ENCODE data around the gene ANLN. TPM values are rescaled to one million over a fixed set of nuclear protein-coding genes. Genes with fewer than 3 reads are reported as not detected.

ANLN gene
- total RNA-seq, 1 experiment from 2014 or later = 81.1 TPM

DNA sequence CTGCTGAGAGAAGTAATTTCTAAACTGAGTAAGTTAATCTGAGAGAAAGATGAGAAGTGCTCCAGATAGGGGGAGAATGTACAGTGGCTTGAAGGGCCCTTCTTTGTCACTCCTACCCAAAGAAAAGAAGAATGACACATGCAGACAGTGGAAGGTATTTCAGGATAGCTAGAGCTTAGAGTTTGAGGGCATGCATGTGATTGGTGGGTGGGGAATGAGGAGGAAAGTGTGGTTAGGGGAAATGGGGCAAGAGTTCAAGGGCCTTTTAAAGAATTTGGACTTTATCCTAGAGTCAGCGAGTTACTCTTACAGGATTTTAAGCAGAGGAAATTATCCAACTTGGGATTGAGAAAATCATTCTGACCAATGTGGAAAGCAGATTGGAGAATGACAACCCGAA, 50.0 kb downstream of the ANLN start:
- Mint-ChIP-seq H3K36me3 (peaks cover 14% of the 10 kb centered on the region), H3K9me3 (no peaks in the 10 kb centered on the region), H3K4me3 (no peak overlapping the region), H3K4me1 (no peaks in the 10 kb centered on the region), H3K27me3 (ENCODE audit: low read depth) (no peaks in the 10 kb centered on the region), H3K27ac (no peak overlapping the region)
- TF ChIP-seq JAZF1 (CRISPR knock-in tag; IDR thresholded peaks at IDR 0.05) (no peak), TEAD4 (CRISPR knock-in tag; IDR thresholded peaks at IDR 0.05) (no peak), TEAD1 (CRISPR knock-in tag; IDR thresholded peaks at IDR 0.05) (no peak), RORB (CRISPR knock-in tag; IDR thresholded peaks at IDR 0.05) (no peak), ELF4 (CRISPR knock-in tag; IDR thresholded peaks at IDR 0.05; ENCODE audit: low read depth) (no peak), PRRX2 (CRISPR knock-in tag; IDR thresholded peaks at IDR 0.05) (no peak), EMX1 (CRISPR knock-in tag; IDR thresholded peaks at IDR 0.05) (no peak), NR2C2 (CRISPR knock-in tag; IDR thresholded peaks at IDR 0.05) (no peak), OVOL2 (CRISPR knock-in tag; IDR thresholded peaks at IDR 0.05; ENCODE audit: borderline replicate concordance) (no peak)
- TF ChIP-seq, protein P1, sequence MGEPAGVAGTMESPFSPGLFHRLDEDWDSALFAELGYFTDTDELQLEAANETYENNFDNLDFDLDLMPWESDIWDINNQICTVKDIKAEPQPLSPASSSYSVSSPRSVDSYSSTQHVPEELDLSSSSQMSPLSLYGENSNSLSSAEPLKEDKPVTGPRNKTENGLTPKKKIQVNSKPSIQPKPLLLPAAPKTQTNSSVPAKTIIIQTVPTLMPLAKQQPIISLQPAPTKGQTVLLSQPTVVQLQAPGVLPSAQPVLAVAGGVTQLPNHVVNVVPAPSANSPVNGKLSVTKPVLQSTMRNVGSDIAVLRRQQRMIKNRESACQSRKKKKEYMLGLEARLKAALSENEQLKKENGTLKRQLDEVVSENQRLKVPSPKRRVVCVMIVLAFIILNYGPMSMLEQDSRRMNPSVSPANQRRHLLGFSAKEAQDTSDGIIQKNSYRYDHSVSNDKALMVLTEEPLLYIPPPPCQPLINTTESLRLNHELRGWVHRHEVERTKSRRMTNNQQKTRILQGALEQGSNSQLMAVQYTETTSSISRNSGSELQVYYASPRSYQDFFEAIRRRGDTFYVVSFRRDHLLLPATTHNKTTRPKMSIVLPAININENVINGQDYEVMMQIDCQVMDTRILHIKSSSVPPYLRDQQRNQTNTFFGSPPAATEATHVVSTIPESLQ (CRISPR knock-in tag; IDR thresholded peaks at IDR 0.05) = no peak
- TF ChIP-seq, protein P2, sequence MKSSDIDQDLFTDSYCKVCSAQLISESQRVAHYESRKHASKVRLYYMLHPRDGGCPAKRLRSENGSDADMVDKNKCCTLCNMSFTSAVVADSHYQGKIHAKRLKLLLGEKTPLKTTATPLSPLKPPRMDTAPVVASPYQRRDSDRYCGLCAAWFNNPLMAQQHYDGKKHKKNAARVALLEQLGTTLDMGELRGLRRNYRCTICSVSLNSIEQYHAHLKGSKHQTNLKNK (CRISPR knock-in tag; IDR thresholded peaks at IDR 0.05) = no peak
- TF ChIP-seq, protein P3, sequence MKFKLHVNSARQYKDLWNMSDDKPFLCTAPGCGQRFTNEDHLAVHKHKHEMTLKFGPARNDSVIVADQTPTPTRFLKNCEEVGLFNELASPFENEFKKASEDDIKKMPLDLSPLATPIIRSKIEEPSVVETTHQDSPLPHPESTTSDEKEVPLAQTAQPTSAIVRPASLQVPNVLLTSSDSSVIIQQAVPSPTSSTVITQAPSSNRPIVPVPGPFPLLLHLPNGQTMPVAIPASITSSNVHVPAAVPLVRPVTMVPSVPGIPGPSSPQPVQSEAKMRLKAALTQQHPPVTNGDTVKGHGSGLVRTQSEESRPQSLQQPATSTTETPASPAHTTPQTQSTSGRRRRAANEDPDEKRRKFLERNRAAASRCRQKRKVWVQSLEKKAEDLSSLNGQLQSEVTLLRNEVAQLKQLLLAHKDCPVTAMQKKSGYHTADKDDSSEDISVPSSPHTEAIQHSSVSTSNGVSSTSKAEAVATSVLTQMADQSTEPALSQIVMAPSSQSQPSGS (CRISPR knock-in tag; IDR thresholded peaks at IDR 0.05; ENCODE audit: borderline replicate concordance, low read depth) = no peak
- TF ChIP-seq, protein P4, sequence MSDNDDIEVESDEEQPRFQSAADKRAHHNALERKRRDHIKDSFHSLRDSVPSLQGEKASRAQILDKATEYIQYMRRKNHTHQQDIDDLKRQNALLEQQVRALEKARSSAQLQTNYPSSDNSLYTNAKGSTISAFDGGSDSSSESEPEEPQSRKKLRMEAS (CRISPR knock-in tag; IDR thresholded peaks at IDR 0.05) = no peak
- TF ChIP-seq, protein P5, sequence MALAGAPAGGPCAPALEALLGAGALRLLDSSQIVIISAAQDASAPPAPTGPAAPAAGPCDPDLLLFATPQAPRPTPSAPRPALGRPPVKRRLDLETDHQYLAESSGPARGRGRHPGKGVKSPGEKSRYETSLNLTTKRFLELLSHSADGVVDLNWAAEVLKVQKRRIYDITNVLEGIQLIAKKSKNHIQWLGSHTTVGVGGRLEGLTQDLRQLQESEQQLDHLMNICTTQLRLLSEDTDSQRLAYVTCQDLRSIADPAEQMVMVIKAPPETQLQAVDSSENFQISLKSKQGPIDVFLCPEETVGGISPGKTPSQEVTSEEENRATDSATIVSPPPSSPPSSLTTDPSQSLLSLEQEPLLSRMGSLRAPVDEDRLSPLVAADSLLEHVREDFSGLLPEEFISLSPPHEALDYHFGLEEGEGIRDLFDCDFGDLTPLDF (CRISPR knock-in tag; IDR thresholded peaks at IDR 0.05) = no peak
- DNase-seq (ENCODE audit: low spot score) (no peak), ATAC-seq (no peak)
- ChIA-PET CTCF (interaction anchor here (2.3 kb wide), 1 partner anchor 34 kb away, joined by 17 read pairs; no protein-coding TSS in a partner anchor), POLR2A (no interaction called here)

DNA sequence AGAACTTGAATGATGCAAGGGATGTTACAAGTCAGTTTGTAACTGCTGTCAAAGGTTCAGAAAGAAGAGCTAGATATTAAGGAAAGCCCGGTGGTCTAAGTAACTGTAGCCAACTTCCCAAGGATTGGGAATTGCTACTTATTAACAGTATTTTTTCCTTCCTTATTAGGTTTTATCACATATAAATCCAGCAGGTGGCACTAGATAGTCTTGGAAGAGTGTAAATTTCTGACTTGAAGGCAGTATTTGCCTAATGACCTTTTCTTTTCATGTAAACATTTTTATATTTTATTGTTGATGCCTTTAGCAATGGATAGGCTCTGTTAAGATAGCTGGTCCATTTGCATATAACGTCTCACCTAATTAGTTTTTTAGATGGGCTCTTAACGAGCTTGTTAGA, 51.2 kb downstream of the ANLN start:
- ATAC-seq (peak; percentile 32), DNase-seq (ENCODE audit: low spot score) (no peak)
- Mint-ChIP-seq H3K27ac (no peak overlapping the region), H3K9me3 (peaks cover 5% of the 10 kb centered on the region), H3K36me3 (peaks cover 18% of the 10 kb centered on the region), H3K4me3 (no peak overlapping the region), H3K4me1 (no peaks in the 10 kb centered on the region), H3K27me3 (ENCODE audit: low read depth) (no peaks in the 10 kb centered on the region)
- TF ChIP-seq MYBL2 (CRISPR knock-in tag; IDR thresholded peaks at IDR 0.05) (no peak), ZNF121 (CRISPR knock-in tag; IDR thresholded peaks at IDR 0.05) (no peak)
- TF ChIP-seq, protein P6, sequence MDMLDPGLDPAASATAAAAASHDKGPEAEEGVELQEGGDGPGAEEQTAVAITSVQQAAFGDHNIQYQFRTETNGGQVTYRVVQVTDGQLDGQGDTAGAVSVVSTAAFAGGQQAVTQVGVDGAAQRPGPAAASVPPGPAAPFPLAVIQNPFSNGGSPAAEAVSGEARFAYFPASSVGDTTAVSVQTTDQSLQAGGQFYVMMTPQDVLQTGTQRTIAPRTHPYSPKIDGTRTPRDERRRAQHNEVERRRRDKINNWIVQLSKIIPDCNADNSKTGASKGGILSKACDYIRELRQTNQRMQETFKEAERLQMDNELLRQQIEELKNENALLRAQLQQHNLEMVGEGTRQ (CRISPR knock-in tag; IDR thresholded peaks at IDR 0.05) = no peak
- ChIA-PET CTCF (interaction anchor here (0.6 to 2.8 kb wide), 29 partner anchors 9 to 1051 kb away, joined by 3 to 17 read pairs (median 5); a partner anchor contains a TSS), POLR2A (no interaction called here)

Data from WTC11 (cell line).